HG03575 (cell line): ENCODE results near the gene FBXW9.
"Not testable (repeated sequence)": the region's sequence is repeated elsewhere in the genome, so short reads cannot be mapped to it uniquely, and the experiment has no call there.

Experiments used
- ATAC-seq: cut with Tn5 transposase; IDR thresholded peaks from one replicate; pipeline ENCODE4 v1.9.1; 2021; ENCODE audit not compliant: unreplicated experiment, insufficient number of reproducible peaks, low FRiP score; ENCODE audit errors: extremely low read depth

Gene FBXW9

DNA sequence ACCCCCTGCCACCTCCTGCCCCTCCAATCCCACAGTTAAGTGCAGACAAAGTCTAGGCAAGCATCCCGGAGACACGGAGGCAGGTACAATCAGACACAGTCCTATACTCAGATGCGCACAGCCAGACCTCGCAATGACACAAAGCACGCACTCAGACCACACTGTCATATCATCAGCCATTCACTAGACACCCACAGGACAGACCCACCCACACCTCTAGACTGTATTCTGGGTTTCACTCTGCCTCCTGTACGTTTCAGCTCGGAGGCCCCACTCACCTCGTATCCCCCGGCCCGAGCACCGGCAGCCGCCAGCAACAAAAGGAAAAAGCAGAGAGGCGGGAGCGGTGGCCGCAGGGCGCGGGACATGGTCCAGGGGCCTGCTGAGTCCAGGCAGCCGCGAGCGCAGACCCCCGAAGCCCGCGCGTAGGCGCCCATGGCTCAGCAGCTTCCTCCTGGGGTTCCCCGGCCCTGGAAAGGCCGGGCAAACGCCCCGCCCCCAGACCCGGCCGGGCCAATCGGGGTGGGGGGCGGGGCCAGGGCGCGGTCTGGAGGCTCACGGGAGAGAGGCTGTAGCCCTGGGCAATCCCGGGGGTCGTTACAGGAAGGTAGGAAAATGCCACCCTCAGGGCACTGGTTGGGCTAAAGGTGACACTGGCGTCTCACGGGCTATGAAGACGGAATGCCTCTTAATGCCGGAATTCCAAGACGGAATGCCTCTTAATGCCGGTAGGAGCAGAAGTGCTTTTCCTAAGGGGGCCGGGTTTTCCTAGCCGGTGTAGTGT lies 30.0 kb downstream of the FBXW9 start, which contains the start of the genes MAN2B1 and WDR83:
Gene MAN2B1, minus strand, starts transcription at position 478 of the 784 bp plus-strand sequence. Its CDS starts 41 bp downstream, at position 437.
Gene WDR83, plus strand, starts transcription at position 543 of the 784 bp plus-strand sequence. CDS start 2,984 bp downstream, outside the sequence.
- ATAC-seq, result no peak

DNA sequence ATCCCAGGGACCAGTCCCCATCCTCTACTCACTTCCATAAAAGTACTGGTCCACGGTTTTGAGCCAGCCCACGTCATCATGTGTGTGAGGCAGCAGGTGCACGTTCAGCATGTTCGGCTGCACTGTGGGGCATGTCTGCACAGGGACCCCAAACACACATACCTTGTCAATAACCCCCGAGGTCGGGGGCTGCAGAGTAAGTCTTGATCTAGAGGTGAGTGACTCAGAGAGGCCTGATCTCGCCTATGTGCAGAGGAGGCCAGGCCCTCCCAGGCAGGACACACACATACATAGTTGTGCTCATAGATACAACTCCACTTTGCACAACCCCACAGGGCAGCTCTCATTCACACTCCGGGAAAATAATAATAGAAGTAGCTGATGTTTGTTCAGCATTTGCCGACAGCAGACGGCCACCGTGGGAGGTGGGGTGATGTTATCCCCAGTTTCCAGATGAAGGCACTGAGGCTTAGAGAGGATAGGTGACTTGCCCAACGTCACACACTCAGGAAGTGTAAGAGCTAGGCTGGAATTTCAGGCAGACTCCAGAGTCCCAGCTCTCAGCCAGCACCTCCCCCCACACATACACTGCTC lies 30.7 kb downstream of the FBXW9 start:
- no peak for ATAC-seq

DNA sequence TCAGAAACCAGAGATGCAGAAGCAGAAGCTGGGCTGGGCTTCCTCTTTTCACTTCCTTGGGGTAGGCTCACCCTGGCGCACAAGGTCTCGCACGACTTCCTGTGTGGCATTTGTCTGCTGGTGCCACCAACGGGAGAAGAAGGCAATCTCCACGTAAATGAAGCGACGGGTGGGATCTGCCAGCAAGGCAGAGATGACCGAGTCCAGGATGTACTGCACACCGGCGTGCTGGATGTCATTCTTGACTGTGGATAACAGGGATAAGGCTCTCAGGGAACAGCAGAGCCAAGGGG lies 31.2 kb downstream of the FBXW9 start:
- ATAC-seq, result no peak

DNA sequence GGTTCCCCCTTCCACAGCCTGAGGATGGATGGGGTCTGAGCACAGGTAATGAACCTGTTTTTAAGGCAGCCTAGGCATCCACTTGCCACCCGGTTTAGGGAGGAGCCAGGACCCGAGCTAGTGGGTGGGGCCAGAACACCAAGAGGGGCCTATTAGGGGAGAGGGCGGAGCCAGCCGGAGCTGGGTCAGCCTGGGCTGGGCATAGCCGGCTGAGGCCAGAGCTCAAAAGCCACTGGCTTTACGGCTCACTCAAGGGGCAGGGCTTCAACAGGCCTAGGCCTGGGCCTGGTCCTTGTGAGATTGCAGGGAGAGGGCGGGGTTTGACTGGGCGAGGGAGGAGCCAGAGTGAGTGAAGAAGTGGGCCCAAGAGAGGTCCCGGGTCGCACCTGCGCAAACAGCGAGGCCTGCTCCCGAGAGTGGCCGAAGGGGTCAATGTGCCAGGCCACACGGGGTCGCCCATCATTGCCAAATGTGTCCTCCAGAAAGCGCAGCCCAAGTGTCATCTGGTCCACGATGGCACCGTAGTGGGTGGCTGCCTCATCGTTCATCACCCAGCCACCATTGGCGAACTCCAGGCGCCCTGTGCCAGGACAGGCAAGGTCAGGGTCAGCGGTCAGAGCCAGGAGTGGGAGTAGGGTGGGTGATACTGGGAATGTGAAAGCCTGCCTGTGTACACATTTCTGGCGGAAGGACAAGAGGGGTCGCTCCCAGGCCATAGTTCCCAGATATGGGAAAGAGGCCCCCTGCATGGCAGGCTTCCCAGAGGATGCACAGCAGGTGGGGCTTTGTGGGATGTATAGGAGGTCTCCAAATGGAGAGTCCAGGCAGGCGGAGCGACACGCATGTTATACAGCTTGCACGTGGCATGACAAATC lies 31.8 kb downstream of the FBXW9 start:
- no peak for ATAC-seq

GRCh38 chr19:12660980-12661379 lies 35.5 kb downstream of the FBXW9 start:
- ATAC-seq, result no peak

DNA sequence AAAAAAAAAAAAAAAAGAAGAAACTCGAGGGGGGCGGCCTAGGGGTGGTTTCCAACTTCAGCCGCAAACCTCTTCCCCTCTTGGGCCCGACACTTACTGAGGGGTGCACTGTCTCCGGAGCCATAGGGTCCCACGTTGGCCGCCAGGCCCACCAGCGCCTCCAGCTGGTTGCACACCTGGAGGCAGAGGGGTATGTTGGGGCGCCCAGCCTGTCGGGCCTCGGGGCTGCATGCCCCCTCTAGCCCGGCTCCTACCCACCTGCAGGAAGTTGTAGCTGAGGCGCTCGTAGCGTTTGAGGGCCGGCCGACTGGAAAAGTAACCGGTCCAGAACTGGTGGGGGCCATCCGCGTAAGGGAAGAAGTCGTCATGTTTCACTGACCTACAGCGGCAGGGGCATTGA lies 38.5 kb downstream of the FBXW9 start:
- ATAC-seq, result no peak

DNA sequence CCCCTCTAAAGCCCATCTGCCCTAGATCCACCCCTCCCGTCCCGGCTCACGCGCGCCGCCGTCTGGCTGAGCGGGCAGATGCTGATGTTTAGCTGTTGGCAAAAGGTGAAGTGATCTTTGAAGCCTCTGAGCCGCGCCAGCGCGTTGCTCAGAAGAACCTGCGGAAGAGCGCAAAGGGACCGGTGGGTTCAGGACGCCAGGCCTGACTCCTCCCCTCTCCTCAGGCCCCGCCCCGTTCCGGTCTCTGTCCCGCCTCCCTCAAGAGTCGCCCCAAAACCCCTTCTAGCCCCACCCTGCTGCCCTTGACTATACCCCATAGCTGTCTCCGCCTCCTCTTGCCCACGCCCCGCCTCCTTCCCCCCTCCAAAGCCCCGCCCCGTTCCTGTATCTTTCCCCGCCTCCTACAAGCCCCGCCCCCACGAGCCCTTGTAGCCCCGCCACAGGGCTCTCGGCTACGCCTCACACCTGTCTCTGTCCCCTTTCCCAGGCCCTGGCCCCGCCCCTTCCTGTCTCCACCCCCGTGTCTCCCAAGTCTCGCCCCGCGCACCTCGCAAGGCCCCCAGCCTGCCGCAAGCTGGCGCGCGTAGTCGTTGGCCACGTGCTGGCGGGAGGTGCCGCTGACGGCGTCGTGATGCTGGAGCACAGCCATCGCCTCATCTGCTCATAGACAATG lies 39.4 kb downstream of the FBXW9 start:
- no peak for ATAC-seq

- ATAC-seq, result no peak
Observed at GRCh38 chr19:12655546-12655945, 40.9 kb downstream of the FBXW9 start.

GRCh38 chr19:12652219-12652618 lies 44.2 kb downstream of the FBXW9 start:
- ATAC-seq, result no peak

DNA sequence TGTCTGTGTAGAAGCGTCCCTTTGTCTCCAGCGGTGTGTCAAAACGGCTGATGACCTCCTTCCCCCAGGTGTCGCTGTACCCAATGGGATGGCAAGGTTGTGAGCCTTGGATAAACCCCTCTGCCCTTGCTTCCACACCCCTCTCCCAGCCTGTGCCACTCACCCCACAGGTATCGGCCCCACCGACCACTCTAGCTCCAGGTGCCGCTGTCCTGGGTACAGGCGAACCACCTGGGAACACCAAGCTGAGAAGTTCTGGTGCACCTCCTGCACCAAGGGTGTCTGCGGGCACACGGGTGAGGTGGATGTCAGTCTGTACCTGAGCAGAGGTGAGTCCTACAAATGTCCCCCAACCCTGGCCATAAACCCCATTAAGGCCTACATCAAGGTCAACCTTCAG lies 46.5 kb downstream of the FBXW9 start:
- ATAC-seq, result no peak

- no peak for ATAC-seq
Observed at GRCh38 chr19:12648088-12648487, 48.3 kb downstream of the FBXW9 start.

DNA sequence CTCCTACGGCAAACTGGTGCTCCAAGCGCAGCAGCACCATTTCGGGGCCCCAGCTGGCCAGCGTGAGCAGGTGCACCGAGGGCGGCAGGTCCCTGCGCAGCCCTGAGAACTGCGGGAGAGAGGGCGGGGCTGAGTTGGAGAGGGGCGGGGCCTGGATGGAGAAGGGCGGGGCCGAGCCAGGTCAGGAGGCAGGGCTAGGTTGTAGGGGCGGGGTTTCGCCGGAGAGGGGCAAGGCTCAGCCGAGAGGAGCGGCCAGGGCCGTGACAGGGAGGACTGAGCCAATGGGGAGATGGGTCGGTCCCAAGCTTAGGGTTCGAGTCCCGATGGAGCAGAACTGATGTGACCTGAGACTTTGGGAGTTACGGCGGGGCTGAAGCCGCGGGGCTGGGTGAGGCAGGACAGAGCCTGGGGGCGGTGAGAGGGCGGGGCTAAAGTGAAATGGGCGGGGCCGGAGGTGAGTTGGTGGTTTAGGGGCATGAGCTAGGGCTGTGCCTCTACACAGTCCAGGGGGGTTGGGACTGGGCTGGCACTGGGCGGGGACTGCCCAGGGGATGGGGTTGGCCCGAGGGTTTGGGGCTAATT lies 48.9 kb downstream of the FBXW9 start:
- ATAC-seq, result no peak

DNA sequence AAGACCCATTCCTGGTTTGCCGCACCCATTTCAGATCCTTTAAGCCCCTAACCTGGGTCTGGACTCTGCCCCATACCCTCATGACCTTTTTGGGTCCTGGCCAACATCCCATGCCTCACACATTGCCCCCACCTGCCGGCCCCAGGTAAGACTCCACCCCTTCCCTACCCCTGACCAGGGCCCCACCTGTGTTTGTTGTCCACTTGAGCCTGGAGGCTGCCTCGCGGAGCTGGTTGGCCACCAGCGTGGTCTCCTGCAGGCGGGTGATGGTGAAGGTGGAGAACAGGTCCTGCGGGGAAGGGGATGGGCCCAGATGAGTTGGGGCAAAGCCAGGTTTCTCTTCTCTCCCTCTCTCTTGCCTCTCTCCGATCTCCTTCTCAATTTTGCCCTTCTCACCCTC lies 49.4 kb downstream of the FBXW9 start:
- ATAC-seq, result no peak

- no peak for ATAC-seq
Observed at GRCh38 chr19:12646551-12646950, 49.9 kb downstream of the FBXW9 start.

DNA sequence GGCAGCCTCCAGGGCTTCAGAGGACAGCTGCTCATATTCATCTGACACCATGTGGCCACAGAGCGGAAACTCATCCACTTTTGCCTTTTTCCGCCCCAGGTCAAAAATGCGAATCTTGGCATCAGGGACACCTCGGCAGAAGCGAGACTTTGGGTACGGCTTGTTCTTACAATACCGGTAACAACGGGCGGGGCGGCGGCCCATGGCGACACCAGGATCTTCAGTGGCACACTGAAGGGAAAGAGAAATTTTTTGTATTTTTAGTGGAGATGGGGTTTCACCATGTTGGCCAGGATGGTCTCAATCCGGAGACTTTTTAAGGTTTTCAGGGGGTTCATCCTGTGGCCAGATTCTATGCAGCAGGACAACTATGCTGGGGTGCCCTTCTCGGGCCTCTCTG lies 52.7 kb downstream of the FBXW9 start:
- not testable (repeated sequence) for ATAC-seq

GRCh38 chr19:12642506-12642905 lies 53.9 kb downstream of the FBXW9 start:
- ATAC-seq, result no peak

DNA sequence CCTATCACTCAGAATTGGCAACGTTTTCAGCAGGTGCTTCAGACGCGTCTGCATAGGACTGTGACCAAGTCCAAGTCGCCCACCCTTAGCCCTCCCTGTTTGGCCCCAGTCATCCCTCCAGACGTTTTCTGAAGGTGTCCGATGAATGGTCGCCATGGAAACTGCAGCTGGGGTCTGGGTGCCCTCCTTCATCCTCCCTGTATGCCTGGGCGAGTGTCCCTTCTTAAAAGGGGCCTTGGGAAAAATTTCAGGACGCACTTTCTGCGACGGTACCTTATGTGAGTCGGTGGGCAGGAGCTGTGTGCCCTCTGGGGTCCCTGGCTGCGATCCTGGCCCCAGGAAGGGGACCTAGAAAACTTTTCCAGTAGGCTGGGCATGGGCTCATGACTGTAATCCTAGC lies 55.0 kb downstream of the FBXW9 start:
- ATAC-seq, result no peak

DNA sequence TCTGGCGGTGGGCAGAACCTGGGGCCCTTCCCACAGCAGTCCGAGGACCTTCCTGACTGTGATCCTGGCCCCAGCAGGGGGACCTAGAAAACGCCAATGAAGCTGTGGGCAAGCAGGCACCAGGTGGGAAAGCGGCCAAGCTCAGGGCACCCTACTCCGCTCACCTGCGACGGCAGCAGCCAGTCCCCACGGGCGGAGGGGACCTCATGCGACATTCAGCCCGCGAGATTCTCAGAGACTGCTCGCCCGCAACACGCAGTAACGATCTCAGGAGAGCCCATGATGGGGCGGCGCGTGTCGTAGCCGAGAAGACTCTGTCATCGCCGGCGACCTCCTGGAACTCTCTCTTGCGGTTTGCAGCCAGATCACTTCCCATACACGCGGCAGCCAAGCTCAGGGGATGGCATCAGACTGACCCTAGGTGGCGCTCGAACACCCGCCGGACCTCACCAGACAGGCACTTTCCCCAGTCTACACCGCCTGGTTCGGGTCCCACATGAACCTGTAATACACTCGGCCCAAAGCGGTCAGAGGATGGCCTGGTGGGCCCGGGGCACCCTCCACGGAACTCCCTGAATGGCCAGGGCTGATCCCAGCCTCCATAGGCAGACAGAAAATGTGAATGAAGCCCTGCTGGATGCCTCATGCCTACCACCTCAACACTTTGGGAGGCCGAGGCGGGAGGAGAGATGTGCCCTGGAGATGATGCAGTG lies 56.4 kb downstream of the FBXW9 start:
- no peak for ATAC-seq
